Stimulated activated naive CD4-positive, alpha-beta T cell (primary cell): ENCODE data around the gene SMYD2.

Experiments used
- DNase-seq, 6 experiments: peaks; one replicate each; lab custom pipeline; 2025; lab: John Stamatoyannopoulos, UW

Gene SMYD2

DNA sequence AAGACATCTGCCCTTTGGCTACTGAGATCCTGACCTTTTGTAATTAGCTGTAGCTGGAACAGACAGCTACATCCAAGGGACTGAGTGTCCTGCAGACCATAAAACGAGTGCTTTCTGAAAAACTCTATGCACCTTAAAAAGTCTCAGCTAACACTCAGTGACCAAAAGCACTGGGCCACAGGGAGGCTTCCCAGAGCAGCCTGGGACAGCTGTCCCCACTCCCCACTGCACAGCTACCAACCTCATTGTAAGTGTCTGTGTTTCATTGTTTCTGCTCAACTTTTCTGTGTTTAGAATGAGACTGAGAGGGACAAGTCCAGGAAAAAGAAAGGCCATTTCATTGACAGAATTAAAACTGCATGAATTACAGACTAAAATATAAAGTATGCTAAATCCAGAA is 80.7 kb downstream of the SMYD2 start:
- no peak for DNase-seq

GRCh38 chr1:214362188-214362882 is 81.4 kb downstream of the SMYD2 start:
- DNase-seq: no peak

GRCh38 chr1:214363386-214363785 is 82.4 kb downstream of the SMYD2 start:
- no peak for DNase-seq

DNA sequence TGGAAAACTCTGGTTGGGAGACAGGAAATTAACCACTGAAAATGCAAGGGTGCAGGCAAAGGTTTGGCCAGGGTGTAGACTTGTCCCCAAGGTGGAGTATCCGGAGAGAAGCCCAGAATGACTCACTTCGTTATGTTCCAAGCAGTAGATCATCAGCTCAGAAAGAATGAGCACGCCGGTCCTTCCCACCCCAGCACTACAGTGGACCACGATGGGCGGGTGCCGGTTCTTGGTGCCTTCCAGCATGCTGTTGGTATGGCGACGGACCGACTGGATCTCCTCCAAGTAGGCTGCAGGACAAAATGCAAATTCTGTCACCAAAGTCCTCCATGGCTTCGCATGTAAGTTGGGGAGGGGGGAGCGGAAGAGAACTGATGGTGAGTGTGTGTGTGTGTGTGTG is 83.4 kb downstream of the SMYD2 start:
- DNase-seq: no peak

GRCh38 chr1:214364786-214365295 is 83.9 kb downstream of the SMYD2 start:
- no peak for DNase-seq

DNA sequence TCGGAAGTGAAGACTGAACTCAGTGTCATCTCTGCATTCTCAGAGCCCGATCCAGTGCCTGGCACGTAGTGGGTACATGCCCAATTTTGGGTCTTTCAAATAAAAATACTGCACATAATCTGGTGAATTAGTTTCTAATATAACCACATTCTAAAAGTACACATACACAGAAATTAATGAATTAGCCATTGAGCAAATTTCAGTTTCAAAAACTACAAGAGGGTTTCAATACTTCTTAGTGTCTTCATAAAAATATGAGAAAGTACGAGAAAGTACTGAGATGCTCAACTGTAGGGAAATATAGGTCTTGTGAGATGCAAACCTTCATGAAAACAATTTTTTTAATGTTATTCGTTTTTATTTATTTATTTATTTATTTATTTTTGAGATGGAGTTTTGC is 86.9 kb downstream of the SMYD2 start:
- no peak for DNase-seq

- no peak for DNase-seq
Observed at GRCh38 chr1:214369364-214369763, 88.4 kb downstream of the SMYD2 start.

DNA sequence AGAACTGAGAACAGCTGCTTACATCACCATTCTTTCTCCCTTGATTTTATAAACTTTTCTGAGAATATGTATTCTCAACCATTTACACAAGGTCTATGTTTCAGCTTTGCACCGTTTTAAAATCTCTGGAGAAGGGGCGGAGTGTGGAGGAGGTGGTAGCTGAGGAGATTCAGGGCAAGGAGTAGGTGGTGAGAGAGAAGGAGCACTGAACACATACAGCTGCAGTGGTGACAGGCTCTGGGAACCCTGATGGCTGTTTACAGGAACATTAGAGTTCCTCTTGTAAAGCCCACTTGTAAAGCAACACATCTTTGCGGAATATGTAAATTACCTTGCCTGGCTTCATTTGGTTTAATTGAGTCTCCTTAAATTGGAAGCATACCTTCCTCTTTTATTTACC is 89.7 kb downstream of the SMYD2 start:
- no peak for DNase-seq

- no peak for DNase-seq
Observed at GRCh38 chr1:214372092-214372491, 91.1 kb downstream of the SMYD2 start.

DNA sequence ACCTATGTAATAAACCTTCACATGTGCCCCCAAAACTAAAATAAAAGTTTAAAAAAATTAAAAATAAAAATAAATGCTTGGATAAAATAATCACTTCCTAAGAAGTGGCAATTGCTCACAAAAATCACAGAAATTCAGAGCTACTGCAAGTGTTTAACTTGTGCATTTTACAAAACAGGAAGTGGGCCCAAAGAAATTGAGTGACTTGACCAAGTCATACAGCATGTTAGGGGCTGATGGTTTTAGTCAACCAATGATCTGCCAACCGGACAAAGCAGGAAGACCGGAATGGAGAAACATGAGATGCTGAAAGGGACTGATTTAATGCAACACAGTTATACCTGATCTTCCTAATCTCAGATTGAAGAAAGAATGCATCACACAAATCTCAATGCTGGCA is 96.5 kb downstream of the SMYD2 start:
- DNase-seq: no peak

GRCh38 chr1:214377886-214378285 is 96.9 kb downstream of the SMYD2 start:
- no peak for DNase-seq

GRCh38 chr1:214378492-214378891 is 97.5 kb downstream of the SMYD2 start:
- no peak for DNase-seq

- no peak for DNase-seq
Observed at GRCh38 chr1:214379236-214379970, 98.4 kb downstream of the SMYD2 start.

DNA sequence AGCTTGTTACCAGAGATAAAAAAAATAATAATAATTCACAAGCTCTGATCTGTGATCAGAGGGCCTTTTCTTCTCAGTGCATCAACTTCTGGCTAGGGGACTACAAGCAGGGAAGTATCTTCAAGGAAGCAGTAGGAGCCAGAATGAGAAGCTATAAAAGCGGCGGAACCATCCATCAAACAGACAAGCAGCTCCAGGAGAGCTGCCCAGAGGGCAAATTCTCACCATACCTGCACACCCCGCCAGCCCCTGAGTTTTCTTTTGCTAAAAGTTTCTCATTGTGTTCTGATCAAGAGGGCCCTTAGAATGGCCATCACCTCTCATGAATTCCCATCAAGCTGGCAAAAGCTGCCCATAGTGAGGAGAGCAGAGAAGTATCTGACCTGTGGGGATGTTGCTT is 99.4 kb downstream of the SMYD2 start:
- DNase-seq: no peak

GRCh38 chr1:214380986-214381695 is 100.2 kb downstream of the SMYD2 start:
- DNase-seq: no peak

DNA sequence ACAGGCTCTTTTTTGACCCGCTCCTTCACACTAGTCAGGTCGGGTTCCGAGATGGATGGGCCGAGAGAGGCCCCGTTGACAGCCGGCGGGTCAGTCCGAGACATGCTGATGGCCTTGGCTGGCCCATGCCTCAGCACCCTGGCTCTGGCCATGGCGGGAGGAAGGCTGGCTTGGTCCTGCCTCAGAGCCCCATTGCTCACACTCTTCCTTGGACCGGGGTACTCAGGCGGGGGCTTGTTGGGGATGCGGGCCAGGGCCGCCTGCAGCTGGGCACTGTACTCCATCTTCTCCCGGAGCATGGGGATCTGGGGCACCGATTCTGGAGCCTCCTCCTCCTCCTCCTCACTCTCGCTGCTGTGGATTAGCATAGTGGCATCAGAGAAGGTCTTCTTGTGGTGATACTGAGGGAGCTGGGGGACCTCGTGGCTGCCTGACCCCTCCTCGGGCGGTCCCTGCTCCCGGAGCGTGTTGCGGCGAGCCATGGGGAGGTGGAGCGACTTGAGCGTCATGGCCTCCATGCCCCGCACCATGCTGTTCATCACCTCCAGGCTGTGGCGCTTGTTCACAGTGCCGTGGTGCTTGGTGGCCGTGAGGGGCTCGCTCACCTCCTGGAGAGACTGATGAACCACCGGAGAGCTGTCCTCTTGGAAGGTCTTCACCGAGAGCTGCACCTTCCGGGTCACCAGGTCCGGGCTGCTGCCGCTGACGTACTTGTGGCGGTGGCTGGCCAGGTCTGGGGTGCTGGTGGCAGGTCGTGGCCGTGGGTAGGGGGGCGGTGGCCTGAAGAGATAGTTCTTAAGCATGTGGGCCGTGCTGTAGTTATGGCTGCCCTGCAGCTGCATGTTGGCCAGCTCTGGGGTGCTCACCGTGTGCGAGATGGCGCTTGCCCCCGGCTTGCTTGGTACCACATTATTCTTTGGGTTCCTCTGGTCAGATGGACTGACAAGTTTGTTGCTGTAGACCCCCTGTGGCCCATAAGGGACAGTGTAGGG is 102.7 kb downstream of the SMYD2 start:
- no peak for DNase-seq

DNA sequence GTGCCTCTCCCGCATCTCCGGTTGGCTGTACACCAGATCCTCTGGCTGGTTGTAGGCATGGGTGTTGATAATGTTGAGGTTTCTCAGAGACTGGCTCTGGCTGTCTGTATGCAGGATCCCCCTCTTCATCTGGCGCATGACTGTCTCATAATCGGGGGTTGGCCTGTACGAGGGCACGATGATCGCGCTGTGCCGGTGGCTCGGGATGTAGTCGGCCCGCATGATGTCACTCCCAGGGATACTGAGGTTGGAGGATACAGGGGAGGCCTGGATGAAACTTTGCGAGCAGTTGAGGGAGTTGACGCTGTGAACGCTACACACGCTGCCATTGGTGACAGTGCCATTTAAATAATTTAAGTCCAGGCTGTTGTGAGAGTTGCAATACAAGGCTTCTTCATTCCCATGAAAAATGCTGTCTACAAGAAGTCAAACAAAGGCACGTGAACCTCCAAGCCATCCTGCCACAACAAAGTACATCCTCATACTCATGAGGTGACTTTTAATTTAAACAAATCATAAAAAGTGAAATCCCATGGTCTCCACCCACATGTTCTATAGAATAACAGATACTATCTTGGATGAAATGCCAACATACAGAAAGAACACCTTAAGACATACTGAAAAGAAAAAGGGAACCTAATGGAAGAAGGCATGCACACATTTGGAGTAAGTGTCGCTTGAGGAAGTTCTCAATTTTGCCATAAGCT is 103.6 kb downstream of the SMYD2 start:
- no peak for DNase-seq

DNA sequence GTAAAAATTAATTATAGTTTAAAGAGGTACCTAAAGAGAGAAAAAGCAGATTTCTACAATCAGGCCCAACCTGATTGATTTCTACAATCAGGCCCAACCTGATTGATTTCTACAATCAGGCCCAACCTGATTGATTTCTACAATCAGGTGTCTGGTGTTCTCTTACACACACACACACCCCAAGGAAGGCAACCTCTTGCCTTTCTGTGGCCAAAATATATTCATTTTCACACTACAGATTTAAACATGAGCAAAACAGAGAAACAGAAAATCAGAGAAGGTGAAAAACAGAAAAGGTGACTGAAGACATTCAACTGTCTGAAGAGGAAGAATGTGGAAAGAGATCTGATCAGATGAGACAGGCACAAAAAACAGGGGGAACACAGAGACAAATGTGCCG is 104.5 kb downstream of the SMYD2 start:
- DNase-seq: no peak

DNA sequence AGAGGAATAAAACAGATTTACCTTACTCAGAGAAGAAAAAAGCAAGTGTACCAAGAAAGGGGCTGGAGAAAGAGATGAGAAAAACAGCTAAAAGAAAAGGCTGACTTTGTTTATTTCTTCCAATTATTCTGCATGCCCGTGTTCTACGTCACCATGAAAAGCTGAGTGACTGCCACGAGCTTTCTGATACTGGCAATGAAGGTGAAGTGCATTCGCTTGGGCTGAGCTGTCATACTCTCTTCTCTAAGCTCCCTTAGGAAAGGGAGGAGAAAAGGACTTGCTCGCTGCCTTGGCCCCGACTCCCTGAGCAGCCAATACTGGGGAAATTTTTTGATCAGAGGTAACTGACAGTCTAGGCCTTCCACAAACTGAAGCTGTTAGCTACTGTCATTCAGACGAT is 105.4 kb downstream of the SMYD2 start:
- DNase-seq: no peak
